HCT116 (cell line): ENCODE measurements around the gene LMCD1. TPM values are rescaled to one million over a fixed set of nuclear protein-coding genes. Genes with fewer than 3 reads are reported as not detected.

Experiments
- ATAC-seq: fragments of 200-7000 bp; cut with Tn5 transposase; 2 replicates; pipeline ENCODE4 v1.9.1; 2020; ENCODE audit warnings: mild to moderate bottlenecking, moderate library complexity
- BruUV-seq: library from RNA; stranded (reverse); fragments of 400-500 nt; replicated peaks from 2 replicates; lab custom pipeline; 2021; lab: Mats Ljungman, UMichigan
- CTCF ChIA-PET: fragments of 300-600 bp; sonication (Branson Sonifier 250); formaldehyde crosslinking; loops from one replicate; lab custom pipeline; 2021; ENCODE audit warnings: antibody characterized with exemption; lab: Charles Lee
- POLR2A ChIA-PET: fragments of 300-600, 350-600 bp; sonication (Branson Sonifier 250); formaldehyde crosslinking; loops from one replicate; lab custom pipeline; 2021; ENCODE audit warnings: antibody characterized with exemption; lab: Charles Lee
- RAD21 ChIA-PET, 2 experiments: fragments of 300-600 bp; sonication (Branson Sonifier 250); formaldehyde crosslinking; loops; one replicate each; lab custom pipeline; 2023; ENCODE audit warnings: low total read pairs in 2 of 2; ENCODE audit not compliant: uncharacterized antibody in 2 of 2, unreplicated experiment in 2 of 2, low non-redundant PET in 1 of 2; lab: Charles Lee
- DNase-seq: peaks from one replicate; pipeline ENCODE4 v3.0.0-alpha.2; 2010; ENCODE audit warnings: low read depth, low spot score
- H2AFZ ChIP-seq: fragments of 200-600 bp; shearing (Covaris generic), sonication (generic); 2 replicates; pipeline ENCODE4 v1.6.1; 2017; ENCODE audit warnings: low read depth, mixed run types, mixed read lengths, antibody characterized with exemption, low read length; ENCODE audit not compliant: poor library complexity, severe bottlenecking
- H3K27ac ChIP-seq: 2 replicates; pipeline ENCODE4 v1.5.1; 2012; ENCODE audit warnings: low read depth, low read length
- H3K27me3 ChIP-seq: fragments of 200-600 bp; sonication (generic); 2 replicates; pipeline ENCODE4 v1.6.1; 2016; ENCODE audit warnings: mixed run types, low read length, mixed read lengths; ENCODE audit not compliant: insufficient read depth
- H3K36me3 ChIP-seq, 2 experiments: fragments of 200-500 bp in 1 of 2; fragments of 200-600 bp in 1 of 2; sonication (Bioruptor generic) in 1 of 2; sonication (generic) in 1 of 2; 2 replicates each; pipeline versions ENCODE4 v1.5.1 to v1.6.1; 2014 to 2016; ENCODE audit warnings: low read length in 2 of 2, inconsistent platforms in 1 of 2, mixed read lengths in 1 of 2, mixed run types in 1 of 2; ENCODE audit not compliant: insufficient read depth in 2 of 2, control insufficient read depth in 1 of 2
- H3K4me1 ChIP-seq, 2 experiments: fragments of 200-600 bp in 1 of 2; sonication (generic) in 1 of 2; 2 replicates each; pipeline versions ENCODE4 v1.5.1 to v1.6.1; 2012 to 2017; ENCODE audit warnings: low read length in 2 of 2, inconsistent platforms in 1 of 2, mild to moderate bottlenecking in 1 of 2, mixed read lengths in 1 of 2, mixed run types in 1 of 2, moderate library complexity in 1 of 2; ENCODE audit not compliant: insufficient read depth in 2 of 2, control insufficient read depth in 1 of 2
- H3K4me2 ChIP-seq: fragments of 200-600 bp; sonication (generic); 2 replicates; pipeline ENCODE4 v1.6.1; 2017; ENCODE audit warnings: mixed run types, low read length, mixed read lengths
- H3K4me3 ChIP-seq, 2 experiments: fragments of 200-600 bp in 1 of 2; sonication (generic) in 1 of 2; replicated peaks in 1 of 2; 2 replicates each; pipeline ENCODE4 v1.5.1; 2011 to 2016; ENCODE audit warnings: low read length in 2 of 2, control low read depth in 1 of 2, low read depth in 1 of 2, mild to moderate bottlenecking in 1 of 2, mixed read lengths in 1 of 2, mixed run types in 1 of 2
- H3K79me2 ChIP-seq: fragments of 200-600 bp; sonication (generic); 2 replicates; pipeline ENCODE4 v1.6.1; 2017; ENCODE audit warnings: mild to moderate bottlenecking, mixed run types, low read length, moderate library complexity, mixed read lengths; ENCODE audit not compliant: insufficient read depth
- H3K9ac ChIP-seq: fragments of 200-600 bp; sonication (generic); 2 replicates; pipeline ENCODE4 v1.6.1; 2016; ENCODE audit warnings: low read length, mixed read lengths
- H3K9me2 ChIP-seq: fragments of 200-600 bp; sonication (generic), shearing (Covaris generic); 2 replicates; pipeline ENCODE4 v1.6.1; 2017; ENCODE audit warnings: mixed run types, mild to moderate bottlenecking, moderate library complexity; ENCODE audit not compliant: insufficient read depth
- H3K9me3 ChIP-seq, 2 experiments: fragments of 200-500 bp in 1 of 2; fragments of 200-600 bp in 1 of 2; sonication (Bioruptor generic) in 1 of 2; sonication (generic) in 1 of 2; 2 replicates each; pipeline ENCODE4 v1.6.1; 2014 to 2017; ENCODE audit warnings: low read length in 2 of 2, mixed read lengths in 2 of 2, inconsistent platforms in 1 of 2, low read depth in 1 of 2, mild to moderate bottlenecking in 1 of 2, mixed run types in 1 of 2, moderate library complexity in 1 of 2; ENCODE audit not compliant: control insufficient read depth in 1 of 2, insufficient read depth in 1 of 2
- H4K20me1 ChIP-seq: fragments of 200-600 bp; sonication (generic), shearing (Covaris generic); 2 replicates; pipeline ENCODE4 v1.6.1; 2017; ENCODE audit warnings: mixed run types, mild to moderate bottlenecking, moderate library complexity; ENCODE audit not compliant: insufficient read depth
- EGR1 ChIP-seq: IDR thresholded peaks from 2 replicates; pipeline ENCODE4 v1.6.1; 2012; ENCODE audit warnings: low read depth
- ELF1 ChIP-seq: IDR thresholded peaks from 2 replicates; pipeline ENCODE4 v1.6.1; 2012; ENCODE audit warnings: low read depth, borderline replicate concordance
- EZH2 ChIP-seq: fragments of 200-600 bp; sonication (generic); IDR thresholded peaks from 2 replicates; pipeline ENCODE4 v1.6.1; 2017; ENCODE audit warnings: antibody characterized with exemption, mixed run types
- FOSL1 ChIP-seq: IDR thresholded peaks from 2 replicates; pipeline ENCODE4 v1.6.1; 2012; ENCODE audit warnings: low read depth
- POLR2A ChIP-seq: IDR thresholded peaks from 2 replicates; pipeline ENCODE4 v1.7.0; 2011; ENCODE audit warnings: borderline replicate concordance; ENCODE audit not compliant: insufficient read depth, insufficient read length; ENCODE audit errors: extremely low read depth
- RAD21 ChIP-seq: IDR thresholded peaks from 2 replicates; pipeline ENCODE4 v1.6.1; 2012; ENCODE audit warnings: low read depth, mild to moderate bottlenecking
- SRF ChIP-seq: IDR thresholded peaks from 2 replicates; pipeline ENCODE4 v1.6.1; 2012; ENCODE audit warnings: low read depth
- TCF7L2 ChIP-seq: IDR thresholded peaks from 2 replicates; pipeline ENCODE4 v1.7.0; 2011; ENCODE audit warnings: borderline replicate concordance, inconsistent platforms; ENCODE audit not compliant: insufficient read depth, insufficient read length; ENCODE audit errors: extremely low read depth
- YY1 ChIP-seq: IDR thresholded peaks from 2 replicates; pipeline ENCODE4 v1.6.1; 2011; ENCODE audit warnings: low read length, low read depth, moderate library complexity, mild to moderate bottlenecking; ENCODE audit not compliant: insufficient replicate concordance; ENCODE audit errors: extremely low read depth
- intact Hi-C: fragments of 100-400 bp; cut with micrococcal nuclease; formaldehyde crosslinking; loops from 2 replicates; pipeline ENCODE4 v1.10.0; 2022
- total RNA-seq: library from RNA; stranded (reverse); gene quantifications from one replicate; pipeline ENCODE4 v1.2.1, GENCODE V29; 2021; ENCODE audit not compliant: unreplicated experiment
- TF ChIP-seq, protein P1 (sequence below): IDR thresholded peaks from 2 replicates; pipeline ENCODE4 v1.6.1; 2012
- TF ChIP-seq, protein P2 (sequence below), 3 experiments: fragments of 200-600 bp in 1 of 3; sonication (generic) in 1 of 3; IDR thresholded peaks in 2 of 3; conservative IDR thresholded peaks in 1 of 3; 2 replicates each; pipeline ENCODE4 v1.5.1; 2012 to 2017; ENCODE audit warnings: low read depth in 2 of 3, low read length in 2 of 3, antibody characterized with exemption in 1 of 3, borderline replicate concordance in 1 of 3, control low read depth in 1 of 3, mild to moderate bottlenecking in 1 of 3, mixed read lengths in 1 of 3, mixed run types in 1 of 3, moderate library complexity in 1 of 3; ENCODE audit not compliant: insufficient read depth in 1 of 3
- TF ChIP-seq, protein P3 (sequence below): IDR thresholded peaks from 2 replicates; pipeline ENCODE4 v1.6.1; 2012

Gene LMCD1
- total RNA-seq, 1 experiment from 2014 or later: 4.6 TPM

DNA sequence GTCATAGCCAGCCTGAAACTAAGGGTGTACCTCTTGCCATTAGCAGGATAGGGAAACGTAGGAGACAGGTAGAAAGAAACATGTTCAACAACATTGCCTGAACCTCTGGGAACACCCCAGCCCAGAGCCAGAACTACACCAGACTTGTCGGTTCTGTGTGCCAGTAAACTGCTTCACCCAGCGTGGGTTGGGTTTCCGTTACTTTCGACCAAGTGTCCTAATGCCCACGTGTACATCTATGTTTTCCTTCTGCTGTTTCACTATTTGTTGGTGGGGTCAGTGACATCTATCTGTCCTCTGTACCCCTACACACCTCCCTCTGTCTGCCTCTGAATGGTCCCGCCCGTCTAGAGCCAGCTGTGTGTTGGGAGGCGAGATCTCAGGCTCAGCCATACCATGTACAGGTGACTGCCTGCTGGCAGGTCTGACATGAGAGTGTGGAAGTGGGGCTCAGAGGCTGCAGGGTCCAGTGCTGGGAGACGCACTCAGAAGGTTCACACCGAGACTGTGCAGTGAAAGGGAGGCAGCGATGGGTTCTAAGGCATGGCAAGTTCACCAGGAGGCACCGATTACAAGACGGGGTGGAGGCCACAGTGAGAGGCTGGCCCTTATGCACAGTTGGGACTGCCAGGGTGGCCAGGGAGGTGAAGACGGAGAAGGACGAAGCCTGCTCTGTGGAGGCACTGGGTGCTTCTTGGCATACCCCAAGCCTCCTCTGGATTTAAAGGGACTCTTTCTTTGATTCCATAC lies 106.6 kb downstream of the LMCD1 start:
- no peak overlapping the region for H3K4me3 ChIP-seq
- ChIA-PET POLR2A (no interaction called here), CTCF (interaction anchor here (0.9 to 1.9 kb wide), 3 partner anchors 13 to 284 kb away, joined by 4 to 7 read pairs (median 5); no protein-coding TSS in a partner anchor), RAD21 (no interaction called here)
- no peaks in the 10 kb centered on the region for H3K4me1 ChIP-seq
- BruUV-seq: no TSS peak
- no peak overlapping the region for H3K9ac ChIP-seq
- H4K20me1 ChIP-seq: no peaks in the 10 kb centered on the region
- no peak overlapping the region for H2AFZ ChIP-seq
- no peaks in the 10 kb centered on the region for H3K9me2 ChIP-seq
- no peak for ATAC-seq
- H3K27me3 ChIP-seq: no peaks in the 10 kb centered on the region; the same call in 1 of the 2 replicates
- DNase-seq: no peak
- no peak overlapping the region for H3K27ac ChIP-seq
- no peaks in the 10 kb centered on the region for H3K79me2 ChIP-seq
- no peaks in the 10 kb centered on the region for H3K9me3 ChIP-seq
- no peak for TF ChIP-seq FOSL1
- TF ChIP-seq ELF1: no peak
- TF ChIP-seq, protein P1, sequence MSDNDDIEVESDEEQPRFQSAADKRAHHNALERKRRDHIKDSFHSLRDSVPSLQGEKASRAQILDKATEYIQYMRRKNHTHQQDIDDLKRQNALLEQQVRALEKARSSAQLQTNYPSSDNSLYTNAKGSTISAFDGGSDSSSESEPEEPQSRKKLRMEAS: no peak
- no peak for TF ChIP-seq YY1
- TF ChIP-seq, protein P2, sequence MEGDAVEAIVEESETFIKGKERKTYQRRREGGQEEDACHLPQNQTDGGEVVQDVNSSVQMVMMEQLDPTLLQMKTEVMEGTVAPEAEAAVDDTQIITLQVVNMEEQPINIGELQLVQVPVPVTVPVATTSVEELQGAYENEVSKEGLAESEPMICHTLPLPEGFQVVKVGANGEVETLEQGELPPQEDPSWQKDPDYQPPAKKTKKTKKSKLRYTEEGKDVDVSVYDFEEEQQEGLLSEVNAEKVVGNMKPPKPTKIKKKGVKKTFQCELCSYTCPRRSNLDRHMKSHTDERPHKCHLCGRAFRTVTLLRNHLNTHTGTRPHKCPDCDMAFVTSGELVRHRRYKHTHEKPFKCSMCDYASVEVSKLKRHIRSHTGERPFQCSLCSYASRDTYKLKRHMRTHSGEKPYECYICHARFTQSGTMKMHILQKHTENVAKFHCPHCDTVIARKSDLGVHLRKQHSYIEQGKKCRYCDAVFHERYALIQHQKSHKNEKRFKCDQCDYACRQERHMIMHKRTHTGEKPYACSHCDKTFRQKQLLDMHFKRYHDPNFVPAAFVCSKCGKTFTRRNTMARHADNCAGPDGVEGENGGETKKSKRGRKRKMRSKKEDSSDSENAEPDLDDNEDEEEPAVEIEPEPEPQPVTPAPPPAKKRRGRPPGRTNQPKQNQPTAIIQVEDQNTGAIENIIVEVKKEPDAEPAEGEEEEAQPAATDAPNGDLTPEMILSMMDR (IDR thresholded peaks at IDR 0.05 in 2 of 3, conservative IDR thresholded peaks at IDR 0.05 in 1 of 3; ENCODE audit: borderline replicate concordance in 1 of 3, insufficient read depth in 1 of 3, low read depth in 2 of 3, low read length in 2 of 3): no peak
- no peak for TF ChIP-seq TCF7L2
- TF ChIP-seq RAD21: no peak
- TF ChIP-seq SRF: no peak
- TF ChIP-seq EGR1: no peak
- TF ChIP-seq, protein P3, sequence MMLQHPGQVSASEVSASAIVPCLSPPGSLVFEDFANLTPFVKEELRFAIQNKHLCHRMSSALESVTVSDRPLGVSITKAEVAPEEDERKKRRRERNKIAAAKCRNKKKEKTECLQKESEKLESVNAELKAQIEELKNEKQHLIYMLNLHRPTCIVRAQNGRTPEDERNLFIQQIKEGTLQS: no peak
- no peak for TF ChIP-seq EZH2
- no peak for TF ChIP-seq POLR2A
- intact Hi-C loops: loop anchor here (5.0 kb wide), 1 partner anchor 281 kb away; no protein-coding TSS in a partner anchor
- no peaks in the 10 kb centered on the region for H3K36me3 ChIP-seq
- no peak overlapping the region for H3K4me2 ChIP-seq
